ENCODE data around the gene OR4A47.
"Not testable (repeated sequence)": the region's sequence is repeated elsewhere in the genome, so short reads cannot be mapped to it uniquely, and the experiment has no call there.

The OR4A47 gene

GRCh38 chr11:48488493-48488892, at the start of gene OR4A47:
Gene OR4A47 (plus strand): TSS chr11:48488793. CDS start chr11:48488793, 0 bp downstream.
- intact Hi-C loops (cut with DNase I); DNase-seq: not testable (repeated sequence)

- intact Hi-C loops (cut with DNase I) = not testable (repeated sequence)
Measured at GRCh38 chr11:48455909-48456308, 32.7 kb upstream of the OR4A47 start.

GRCh38 chr11:48473966-48474365, 14.6 kb upstream of the OR4A47 start:
- peak in 9 of 42 donors; percentile 3 to 60 (median 11) for DNase-seq
- intact Hi-C loops (cut with DNase I) = not testable (repeated sequence)

More at GRCh38 chr11:48455909-48456308, 32.7 kb upstream of the OR4A47 start:
- DNase-seq = not testable (repeated sequence)

GRCh38 chr11:48474703-48475102, 13.9 kb upstream of the OR4A47 start:
- intact Hi-C loops (cut with DNase I); DNase-seq: not testable (repeated sequence)

- DNase-seq; intact Hi-C loops (cut with DNase I): not testable (repeated sequence)
Measured at GRCh38 chr11:48506169-48506568, 17.6 kb downstream of the OR4A47 start.

GRCh38 chr11:48538991-48539390, 50.4 kb downstream of the OR4A47 start:
- DNase-seq = no peak
- intact Hi-C loops (cut with DNase I) = no loop called here

Measured in head of caudate nucleus (tissue), 42 donors.